Brain microvascular endothelial cell (primary cell): ENCODE measurements around the gene TMOD1.

ENCODE experiments used
- DNase-seq: peaks from one replicate; pipeline ENCODE4 v3.0.0-alpha.2; 2020
- H3K27ac ChIP-seq: fragments of 250-450 bp; sonication (Bioruptor Pico); 2 replicates; pipeline ENCODE4 v1.5.1; 2020; ENCODE audit warnings: mild to moderate bottlenecking, moderate library complexity
- H3K27me3 ChIP-seq: fragments of 250-450 bp; sonication (Bioruptor Pico); replicated peaks from 2 replicates; pipeline ENCODE4 v1.5.1; 2020; ENCODE audit warnings: mild to moderate bottlenecking
- H3K36me3 ChIP-seq: fragments of 250-450 bp; sonication (Bioruptor Pico); replicated peaks from 2 replicates; pipeline ENCODE4 v1.5.1; 2020; ENCODE audit warnings: mild to moderate bottlenecking
- H3K4me3 ChIP-seq: 2 replicates; pipeline ENCODE4 v1.5.1; 2011; ENCODE audit warnings: low read depth, mild to moderate bottlenecking, control low read depth, low read length, moderate library complexity
- CTCF ChIP-seq: IDR thresholded peaks from 2 replicates; pipeline ENCODE4 v1.5.1; 2011; ENCODE audit warnings: low read depth, mild to moderate bottlenecking, moderate library complexity, low read length, control low read depth, inconsistent platforms; ENCODE audit errors: missing control alignments
- in situ Hi-C: cut with HindIII; loops from 2 replicates; pipeline ENCODE4 v1.10.0; 2017; ENCODE audit warnings: low sequenced_read_pairs, low pct_ligation_motif_present

The TMOD1 gene

DNA sequence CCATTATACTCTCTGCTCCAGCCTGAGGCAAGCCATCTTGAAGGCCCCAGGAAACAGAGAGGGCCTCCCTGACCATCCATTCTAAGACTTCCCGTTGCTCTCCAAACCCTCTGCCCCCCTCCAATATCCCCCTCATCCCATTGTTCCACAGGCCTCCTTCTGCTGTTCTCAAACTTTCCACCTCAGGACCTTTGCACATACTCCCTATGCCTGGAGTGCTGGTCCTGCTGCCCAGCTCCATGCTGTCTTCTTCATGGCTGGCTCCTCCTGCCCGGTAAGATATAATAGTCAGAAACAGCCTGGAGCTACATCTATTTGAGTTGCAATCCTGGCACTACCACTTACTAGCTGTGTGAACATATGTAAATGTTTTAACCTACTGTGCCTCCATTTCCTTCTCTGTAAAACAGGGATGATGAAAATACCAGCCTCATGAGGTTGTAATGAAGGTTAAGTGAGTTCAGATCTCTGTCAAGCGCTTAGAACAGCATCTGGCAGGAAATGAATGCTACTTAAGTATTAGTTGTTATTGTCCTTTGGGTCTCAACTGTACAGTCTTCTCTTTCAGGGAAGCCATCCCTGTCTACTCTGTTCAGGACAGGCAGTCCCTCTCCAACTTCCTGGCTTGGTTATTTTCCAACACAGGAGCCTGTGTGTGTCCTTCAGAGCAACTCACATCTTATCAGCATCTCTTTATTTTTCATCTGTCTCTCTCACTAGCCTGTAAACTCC, 45.8 kb downstream of the TMOD1 start:
- H3K4me3 ChIP-seq = no peak overlapping the region
- in situ Hi-C loops = no loop called here
- no peak for TF ChIP-seq CTCF
- H3K36me3 ChIP-seq = no peaks in the 10 kb centered on the region
- H3K27ac ChIP-seq = no peak overlapping the region
- H3K27me3 ChIP-seq = no peaks in the 10 kb centered on the region
- no peak for DNase-seq

GRCh38 chr9:97548379-97548778, 46.9 kb downstream of the TMOD1 start:
- TF ChIP-seq CTCF = no peak
- H3K36me3 ChIP-seq = no peaks in the 10 kb centered on the region
- in situ Hi-C loops = no loop called here
- H3K4me3 ChIP-seq = no peak overlapping the region
- no peak for DNase-seq
- H3K27me3 ChIP-seq = no peaks in the 10 kb centered on the region
- H3K27ac ChIP-seq = no peak overlapping the region

GRCh38 chr9:97548819-97549540, 47.5 kb downstream of the TMOD1 start:
- H3K27ac ChIP-seq = no peak overlapping the region
- in situ Hi-C loops = no loop called here
- no peak overlapping the region for H3K4me3 ChIP-seq
- H3K27me3 ChIP-seq = no peaks in the 10 kb centered on the region
- no peak for TF ChIP-seq CTCF
- DNase-seq = no peak
- no peaks in the 10 kb centered on the region for H3K36me3 ChIP-seq

DNA sequence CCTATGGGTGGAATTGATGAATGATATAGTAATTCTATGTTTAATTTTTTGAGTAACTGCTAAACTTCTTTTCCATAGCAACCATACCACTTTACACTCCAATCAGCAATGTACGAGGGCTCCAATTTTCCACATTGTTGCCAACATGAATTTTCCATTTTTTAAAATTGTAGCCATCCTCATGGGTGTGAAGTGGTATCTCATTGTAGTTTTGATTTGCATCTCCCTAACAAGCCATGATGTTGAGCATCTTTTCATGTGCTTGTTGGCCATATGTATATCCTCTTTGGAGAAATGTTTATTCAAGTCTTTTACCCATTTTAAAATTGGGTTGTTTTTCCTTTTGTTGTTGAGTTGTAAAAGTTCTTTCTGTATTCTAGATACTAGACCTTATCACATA, 48.9 kb downstream of the TMOD1 start:
- no peak for DNase-seq
- no peak overlapping the region for H3K4me3 ChIP-seq
- TF ChIP-seq CTCF = no peak
- no peak overlapping the region for H3K27ac ChIP-seq
- no peaks in the 10 kb centered on the region for H3K36me3 ChIP-seq
- in situ Hi-C loops = no loop called here
- H3K27me3 ChIP-seq = no peaks in the 10 kb centered on the region

GRCh38 chr9:97551308-97551707, 49.8 kb downstream of the TMOD1 start:
- no peak for DNase-seq
- no peak for TF ChIP-seq CTCF
- in situ Hi-C loops = no loop called here
- no peak overlapping the region for H3K4me3 ChIP-seq
- no peaks in the 10 kb centered on the region for H3K36me3 ChIP-seq
- H3K27me3 ChIP-seq = no peaks in the 10 kb centered on the region
- H3K27ac ChIP-seq = no peak overlapping the region
